Effector CD4-positive, alpha-beta T cell (primary cell): ENCODE measurements around the gene ID1.
"Not testable (repeated sequence)": the region's sequence is repeated elsewhere in the genome, so short reads cannot be mapped to it uniquely, and the experiment has no call there.

Experiments used
- DNase-seq: peaks from one replicate; pipeline ENCODE4 v3.0.0-alpha.2; 2020

Gene ID1

DNA sequence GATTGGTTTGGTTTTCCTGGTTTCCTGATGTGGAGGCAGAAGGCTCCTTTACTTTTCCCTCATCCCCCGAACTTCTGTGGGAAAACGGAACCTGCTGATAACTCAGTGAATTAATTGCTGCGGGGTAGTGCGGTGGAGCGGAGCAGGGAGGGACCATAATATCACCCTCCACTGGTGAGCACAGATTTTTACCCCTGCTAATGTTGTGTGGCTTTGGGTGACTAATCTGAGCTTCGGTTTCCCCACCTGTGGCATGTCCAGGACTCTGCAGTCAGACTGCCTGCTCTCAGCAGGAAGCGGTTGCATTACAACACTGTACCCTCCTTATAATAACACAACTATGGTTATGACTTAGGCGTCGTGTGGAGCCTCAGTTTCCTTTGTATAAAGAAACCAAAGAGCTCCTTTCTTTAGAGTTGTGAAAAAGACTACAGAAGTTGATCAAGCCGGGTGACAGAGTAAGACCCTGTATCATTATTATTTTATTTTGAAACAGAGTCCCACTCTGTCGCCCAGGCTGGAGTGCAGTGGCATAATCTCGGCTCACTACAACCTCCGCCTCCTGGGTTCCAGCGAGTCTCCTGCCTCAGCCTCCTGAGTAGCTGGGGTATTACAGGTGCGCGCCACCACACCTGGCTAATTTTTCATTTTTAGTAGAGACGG lies 2.2 kb upstream of the ID1 start:
- DNase-seq = no peak

DNA sequence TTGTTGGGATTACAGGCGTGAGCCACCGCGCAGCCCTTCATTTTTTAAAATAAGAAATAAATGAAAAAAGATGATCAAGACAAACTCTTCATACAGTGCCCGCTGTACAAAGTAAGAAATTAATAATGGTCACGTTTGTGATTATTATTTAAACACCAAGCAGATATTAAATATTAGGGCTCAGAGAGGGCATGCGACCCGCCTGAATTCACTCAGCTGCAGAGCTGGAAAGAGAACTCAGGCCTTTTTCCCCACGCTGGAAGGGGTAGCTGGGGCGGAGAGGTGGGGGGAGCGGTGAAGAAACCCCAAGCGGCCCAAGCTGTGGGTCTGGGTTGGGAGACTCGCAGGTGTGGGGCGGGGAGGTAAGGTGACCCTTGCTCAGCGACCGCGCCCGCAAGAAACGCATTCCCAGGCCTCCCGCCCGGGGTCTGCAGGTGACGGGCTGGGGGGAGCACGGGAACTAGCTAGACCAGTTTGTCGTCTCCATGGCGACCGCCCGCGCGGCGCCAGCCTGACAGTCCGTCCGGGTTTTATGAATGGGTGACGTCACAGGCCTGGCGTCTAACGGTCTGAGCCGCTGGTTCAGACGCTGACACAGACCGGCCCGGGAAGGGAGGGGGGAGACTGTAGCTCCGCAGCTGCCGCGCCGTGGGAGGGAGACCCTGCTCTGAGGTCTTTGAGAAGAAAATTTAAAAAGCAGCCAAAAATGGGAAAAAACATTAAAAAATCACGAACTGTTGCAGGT lies 1.1 kb upstream of the ID1 start:
- DNase-seq = peak; percentile 82

DNA sequence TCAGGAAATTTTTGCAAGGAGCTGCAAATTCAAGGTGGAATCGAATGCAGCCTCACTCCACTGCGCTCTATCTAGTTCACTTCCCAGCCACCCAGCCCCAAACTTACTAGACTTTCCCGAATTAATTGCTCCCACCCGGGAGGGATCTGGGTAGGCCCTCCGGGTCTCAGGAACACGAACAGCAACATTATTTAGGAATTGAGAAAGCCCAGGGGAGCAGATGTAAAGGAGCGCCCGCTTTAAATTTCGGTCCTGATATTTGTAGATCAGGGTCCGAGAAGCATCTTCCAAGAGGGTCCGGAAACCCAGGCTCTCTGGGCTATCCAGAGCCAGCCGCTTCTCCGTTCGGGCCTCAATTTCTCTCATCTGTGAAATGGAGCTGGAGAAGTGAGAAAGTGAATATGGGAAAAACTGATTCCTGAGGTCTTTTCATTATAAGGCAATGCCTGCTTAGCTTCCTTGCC lies 490 bp upstream of the ID1 start:
- DNase-seq = no peak

DNA sequence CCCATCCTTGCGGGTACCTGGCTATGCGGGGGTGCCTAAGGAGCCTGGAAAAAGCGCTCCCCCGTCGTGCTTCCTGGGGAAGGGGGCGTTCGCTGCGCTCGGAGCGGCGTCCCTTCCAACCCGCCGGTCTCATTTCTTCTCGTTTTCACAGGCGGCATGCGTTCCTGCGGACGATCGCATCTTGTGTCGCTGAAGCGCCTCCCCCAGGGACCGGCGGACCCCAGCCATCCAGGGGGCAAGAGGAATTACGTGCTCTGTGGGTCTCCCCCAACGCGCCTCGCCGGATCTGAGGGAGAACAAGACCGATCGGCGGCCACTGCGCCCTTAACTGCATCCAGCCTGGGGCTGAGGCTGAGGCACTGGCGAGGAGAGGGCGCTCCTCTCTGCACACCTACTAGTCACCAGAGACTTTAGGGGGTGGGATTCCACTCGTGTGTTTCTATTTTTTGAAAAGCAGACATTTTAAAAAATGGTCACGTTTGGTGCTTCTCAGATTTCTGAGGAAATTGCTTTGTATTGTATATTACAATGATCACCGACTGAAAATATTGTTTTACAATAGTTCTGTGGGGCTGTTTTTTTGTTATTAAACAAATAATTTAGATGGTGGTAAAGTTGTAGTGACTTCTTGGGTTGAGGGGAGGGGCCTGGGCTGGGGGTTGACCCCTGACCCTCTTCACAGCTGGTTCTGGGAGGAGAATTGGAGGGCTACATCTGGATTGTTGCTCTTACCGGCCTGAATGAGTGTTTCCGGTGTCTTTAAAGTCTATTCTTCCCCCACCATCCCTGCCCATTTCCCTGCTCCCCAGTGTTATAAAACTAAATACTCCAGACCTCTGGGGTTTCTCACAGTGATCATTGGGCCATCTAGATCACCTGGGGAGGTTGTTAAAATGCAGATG lies 1.1 kb downstream of the ID1 start:
- DNase-seq = no peak

DNA sequence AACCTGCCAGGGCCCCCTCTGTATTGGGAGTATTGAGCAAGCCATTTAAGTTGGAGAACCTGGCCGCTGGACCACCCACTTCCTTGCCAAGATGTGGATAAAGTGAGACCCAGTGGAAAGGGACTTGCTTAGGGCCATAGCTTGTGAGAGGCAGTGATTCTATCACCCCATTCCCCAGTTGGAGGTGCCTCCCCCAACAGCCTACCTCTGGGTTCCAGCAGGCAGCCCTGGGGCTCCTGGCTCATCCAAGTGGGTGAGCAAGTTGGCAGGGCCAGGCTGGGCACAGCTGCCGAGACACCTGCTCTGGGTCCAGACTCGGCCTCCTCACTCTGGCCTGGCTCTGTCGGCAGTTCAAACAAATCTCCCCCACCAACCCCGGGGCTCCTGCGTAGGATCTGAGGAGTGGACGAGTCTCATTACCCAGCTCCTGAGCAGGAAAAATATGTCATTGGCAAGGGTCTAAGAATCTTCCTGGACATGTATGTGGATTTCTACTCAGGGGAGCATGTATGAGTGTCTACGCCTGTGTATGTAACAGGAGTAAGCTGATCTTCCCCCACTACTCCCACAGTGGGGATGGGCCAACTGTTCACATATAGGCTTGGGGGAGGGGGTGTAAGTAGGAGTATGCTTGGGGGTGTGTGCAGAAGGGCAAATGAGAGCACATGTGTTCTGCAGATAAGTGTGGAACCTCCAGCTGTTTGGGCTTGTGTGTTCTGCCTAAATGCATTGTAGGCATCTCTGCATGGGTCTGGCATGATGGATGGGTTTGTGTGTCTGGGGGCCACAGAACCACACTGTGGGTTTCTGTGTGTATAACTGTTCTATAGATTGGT lies 1.9 kb downstream of the ID1 start:
- no peak for DNase-seq

DNA sequence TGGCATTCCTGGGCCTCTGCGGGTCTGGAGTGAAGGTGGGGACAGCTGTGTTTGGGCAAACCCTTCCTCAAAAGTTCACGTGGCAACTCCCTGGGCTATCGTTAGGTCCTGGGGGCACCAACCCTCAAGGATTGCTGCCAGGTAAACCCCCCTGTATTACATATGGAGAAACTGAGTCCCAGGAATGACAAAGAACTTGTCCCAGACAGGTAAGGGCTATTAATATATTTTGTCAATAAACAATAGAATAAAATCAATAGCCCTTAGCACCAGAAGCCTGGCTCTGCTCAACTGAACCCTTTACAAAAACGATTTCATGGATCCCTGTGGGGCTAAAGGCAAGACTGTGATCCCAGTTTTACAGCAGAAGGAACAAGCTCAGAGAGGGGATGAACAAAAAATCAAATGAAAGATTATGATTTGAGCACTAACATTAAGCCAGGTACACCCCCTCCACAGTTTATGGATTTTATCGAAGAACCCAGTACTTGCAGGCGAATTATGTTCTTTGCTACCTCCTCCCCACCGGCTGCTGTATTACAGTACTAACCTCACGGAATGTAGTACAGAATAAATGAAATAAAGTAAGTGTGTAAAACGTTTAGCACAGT lies 2.7 kb downstream of the ID1 start:
- no peak for DNase-seq

DNA sequence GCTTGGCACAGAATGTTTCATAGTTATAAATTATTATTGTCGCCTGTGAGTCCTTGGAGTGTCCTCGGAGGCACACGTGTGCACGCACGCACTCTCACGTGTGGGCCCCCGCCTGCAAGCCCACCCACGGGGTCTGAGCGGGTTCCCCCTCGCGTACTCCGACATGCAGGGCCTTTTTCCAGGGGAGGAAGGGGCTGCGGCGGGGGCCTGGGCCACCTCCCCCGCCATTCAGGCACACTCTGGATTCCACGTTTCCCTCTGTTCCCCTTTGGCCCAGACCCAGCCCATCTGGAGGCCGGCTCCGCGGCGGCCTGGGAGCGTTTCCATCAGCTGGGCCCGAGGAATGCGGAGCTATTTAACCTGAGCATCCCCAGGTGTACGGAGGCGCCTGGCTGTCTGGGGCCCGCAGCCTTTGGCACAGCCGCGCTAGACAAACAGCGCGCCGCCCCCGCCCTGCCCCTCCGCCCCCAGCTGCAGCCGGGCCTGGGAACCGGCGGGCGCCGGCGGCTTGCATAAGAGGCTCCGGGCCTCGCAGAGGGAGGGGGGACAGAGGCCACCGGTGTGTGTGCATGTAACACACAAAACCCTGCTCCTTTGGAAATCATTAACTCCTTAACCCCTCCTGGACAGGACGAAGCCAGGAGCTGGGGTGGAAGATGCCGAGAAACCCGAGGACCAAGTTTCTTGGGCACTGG lies 3.3 kb downstream of the ID1 start:
- DNase-seq = no peak

DNA sequence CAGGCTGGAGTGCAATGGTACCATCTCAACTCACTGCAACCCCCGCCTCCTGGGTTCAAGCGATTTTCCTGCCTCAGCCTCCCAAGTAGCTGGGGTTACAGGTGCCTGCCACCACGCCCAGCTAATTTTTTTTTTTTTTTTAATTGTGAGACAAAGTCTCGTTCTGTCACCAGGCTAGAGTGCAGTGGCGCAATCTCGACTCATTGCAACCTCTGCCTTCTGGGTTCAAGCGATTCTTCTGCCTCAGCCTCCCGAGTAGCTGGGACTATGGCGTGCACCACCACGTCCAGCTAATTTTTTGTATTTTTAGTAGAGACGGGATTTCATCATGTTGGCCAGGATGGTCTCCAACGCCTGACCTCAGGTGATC lies 7.2 kb downstream of the ID1 start:
- DNase-seq = not testable (repeated sequence)

DNA sequence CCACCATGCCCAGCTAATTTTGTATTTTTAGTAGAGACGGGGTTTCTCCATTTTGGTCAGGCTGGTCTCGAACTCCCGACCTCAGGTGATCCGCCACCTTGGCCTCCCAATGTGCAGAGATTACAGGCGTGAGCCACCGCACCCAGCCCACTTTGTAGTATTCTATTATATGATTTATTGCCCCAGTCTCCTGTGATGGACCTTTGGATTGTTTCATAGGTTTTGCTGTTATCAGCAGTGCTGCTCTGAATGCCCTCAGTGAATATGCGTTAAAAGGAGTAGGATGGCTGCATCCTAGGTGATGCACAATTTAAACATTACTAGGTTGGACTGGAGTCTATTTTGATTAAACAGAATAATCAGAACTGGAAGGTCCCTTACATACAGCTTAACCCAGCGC lies 10.3 kb downstream of the ID1 start:
- DNase-seq = no peak

DNA sequence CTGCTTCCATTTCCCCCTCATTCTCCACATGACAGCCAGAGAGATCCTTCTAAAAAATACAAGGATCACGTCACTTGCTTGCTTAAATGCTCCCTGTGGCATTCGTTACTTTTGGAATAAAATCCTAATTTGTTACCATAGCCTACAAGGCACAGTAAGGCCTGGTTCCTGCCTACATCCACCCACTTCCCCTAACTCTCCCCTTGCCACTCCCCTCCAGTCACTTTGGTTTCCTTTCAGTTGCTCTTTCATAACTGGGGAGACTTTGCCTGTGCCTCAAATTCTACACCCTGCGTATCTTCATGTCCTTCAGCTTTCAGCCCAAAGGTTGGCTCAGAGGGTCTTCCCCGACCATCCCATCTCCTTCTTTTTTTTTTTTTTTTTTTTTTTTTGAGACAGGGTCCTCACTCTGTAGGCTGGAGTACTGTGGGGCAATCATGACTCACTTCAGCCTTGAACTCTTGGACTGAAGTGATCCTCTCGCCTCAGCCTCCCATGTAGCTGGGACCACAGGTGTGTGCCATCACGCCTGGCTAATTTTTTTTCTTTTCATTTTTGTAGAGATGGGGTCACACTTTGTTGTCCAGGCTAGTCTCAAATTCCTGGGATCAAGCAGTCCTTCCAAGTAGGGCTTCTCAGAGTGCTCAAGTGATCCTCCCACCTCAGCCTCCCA lies 12.5 kb downstream of the ID1 start:
- DNase-seq = no peak

DNA sequence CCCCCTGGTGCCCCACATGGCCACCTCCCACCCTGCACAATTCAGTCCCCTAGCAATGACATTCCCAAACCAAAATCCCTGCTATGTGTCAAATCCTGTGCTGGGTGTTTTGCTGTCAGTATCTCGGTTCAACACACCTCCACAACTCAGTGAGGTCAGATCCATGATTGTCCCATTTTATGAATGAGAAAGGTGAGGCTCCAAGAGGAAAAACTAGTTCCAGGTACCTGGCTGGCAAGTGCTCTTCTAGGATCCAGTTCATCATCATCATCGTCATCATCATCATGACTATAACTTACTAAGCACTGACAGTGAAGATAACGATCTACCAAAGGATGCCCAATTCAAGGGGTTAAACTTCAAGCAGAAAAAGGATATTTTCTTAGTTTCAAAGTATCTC lies 15.2 kb downstream of the ID1 start:
- DNase-seq = no peak

DNA sequence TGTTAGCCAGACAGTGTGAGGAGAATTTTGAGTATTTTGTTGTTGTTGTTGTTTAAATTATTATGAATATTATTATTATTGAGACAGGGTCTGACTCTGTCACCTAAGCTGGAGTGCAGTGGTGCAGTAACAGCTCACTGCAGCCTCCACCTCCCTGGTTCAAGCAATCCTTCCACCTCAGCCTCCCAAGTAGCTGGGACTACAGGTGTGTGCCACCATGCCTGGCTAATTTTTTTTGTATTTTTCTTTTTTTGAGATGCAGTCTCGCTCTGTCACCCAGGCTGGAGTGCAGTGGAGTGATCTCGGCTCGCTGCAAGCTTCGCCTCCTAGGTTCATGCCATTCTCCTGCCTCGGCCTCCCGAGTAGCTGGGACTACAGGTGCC lies 18.0 kb downstream of the ID1 start:
- not testable (repeated sequence) for DNase-seq

DNA sequence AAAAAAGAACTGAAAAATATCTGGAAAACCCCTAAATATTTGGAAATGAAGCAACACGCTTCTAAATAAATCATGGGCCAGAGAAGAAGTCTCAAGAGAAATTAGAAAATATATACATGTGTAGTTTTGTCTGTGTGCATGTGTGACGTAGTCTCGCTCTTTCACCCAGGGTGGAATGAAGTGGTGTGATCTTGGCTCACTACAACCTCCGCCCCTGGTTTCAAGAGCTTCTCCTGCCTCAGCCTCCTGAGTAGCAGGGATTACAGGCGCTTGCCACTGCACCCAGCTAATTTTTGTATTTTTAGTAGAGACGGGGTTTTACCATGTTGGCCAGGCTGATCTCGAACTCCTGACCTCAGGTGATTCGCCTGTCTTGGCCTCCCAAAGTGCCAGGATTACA lies 21.4 kb downstream of the ID1 start:
- not testable (repeated sequence) for DNase-seq

DNA sequence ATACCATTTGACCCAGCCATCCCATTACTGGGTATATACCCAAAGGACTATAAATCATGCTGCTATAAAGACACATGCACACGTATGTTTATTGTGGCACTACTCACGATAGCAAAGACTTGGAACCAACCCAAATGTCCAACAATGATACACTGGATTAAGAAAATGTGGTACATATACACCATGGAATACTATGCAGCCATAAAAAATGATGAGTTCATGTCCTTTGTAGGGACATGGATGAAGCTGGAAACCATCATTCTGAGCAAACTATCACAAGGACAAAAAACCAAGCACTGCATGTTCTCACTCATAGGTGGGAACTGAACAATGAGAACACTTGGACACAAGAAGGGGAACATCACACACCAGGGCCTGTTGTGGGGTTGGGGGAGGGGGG lies 23.0 kb downstream of the ID1 start:
- DNase-seq = not testable (repeated sequence)

DNA sequence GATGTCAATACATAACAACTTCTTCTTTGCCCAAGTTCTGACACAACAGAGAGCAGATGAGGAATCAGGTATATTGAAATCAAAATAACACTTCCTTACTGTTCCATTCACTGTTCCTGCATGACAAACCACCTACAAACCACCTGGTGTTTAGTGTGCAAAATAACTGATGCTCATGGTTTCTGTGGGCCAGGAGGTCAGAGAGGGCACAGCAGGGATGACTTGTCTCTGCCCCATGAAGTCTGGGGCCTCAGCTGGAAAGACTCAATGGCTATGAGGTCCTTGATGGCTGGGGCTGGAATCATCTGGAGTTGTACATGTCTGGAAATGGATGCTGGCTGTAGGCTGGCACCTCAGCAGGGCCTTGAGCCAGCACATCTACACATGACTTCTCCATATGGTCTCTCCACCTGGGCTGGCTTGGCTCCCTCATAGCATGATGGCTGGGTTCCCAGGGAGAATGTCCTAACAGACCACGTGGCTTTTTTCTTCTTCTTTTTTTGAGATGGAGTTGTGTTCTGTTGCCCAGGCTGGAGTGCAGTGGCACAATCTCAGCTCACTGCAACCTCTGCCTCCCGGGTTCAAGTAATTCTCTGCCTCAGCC lies 25.2 kb downstream of the ID1 start:
- no peak for DNase-seq

DNA sequence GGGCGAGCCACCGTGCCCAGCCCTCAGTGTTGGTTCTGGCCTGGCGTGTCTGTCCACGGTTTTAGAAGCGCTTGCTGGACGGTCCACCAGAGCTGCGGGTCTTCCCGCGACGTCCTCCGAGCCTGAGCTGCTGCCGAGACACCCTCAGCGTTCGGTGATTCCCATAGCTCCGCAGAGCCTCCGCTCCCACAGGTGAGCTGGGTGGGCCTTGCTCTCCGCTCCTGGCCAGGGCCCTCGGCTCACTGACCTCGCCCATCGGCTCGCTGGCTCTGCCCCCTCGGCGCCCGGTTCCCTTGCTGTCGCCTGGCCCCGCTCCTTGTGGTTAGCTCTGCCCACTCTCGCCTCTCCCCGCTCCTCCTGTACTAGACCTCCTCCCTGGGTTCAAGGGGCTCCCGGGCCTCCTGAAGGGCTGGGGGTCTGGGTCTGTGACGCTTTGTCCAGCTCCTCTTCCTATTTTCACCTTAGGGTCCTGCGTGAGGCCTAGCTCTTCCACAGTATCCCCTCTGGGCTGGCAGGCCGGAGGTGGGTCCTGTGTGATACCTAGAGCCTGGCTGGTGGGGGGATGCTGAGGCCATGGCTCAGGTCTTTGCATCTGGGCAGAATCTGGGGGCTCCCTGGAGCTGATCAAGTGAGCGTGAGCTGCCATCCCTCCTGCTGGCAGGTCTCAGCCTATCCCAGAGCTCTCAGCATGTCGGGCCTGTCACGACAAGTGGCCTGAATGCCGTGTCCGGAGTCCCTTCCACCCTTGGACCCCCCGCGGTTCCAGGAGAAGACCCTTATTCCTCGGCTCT lies 27.7 kb downstream of the ID1 start:
- no peak for DNase-seq

DNA sequence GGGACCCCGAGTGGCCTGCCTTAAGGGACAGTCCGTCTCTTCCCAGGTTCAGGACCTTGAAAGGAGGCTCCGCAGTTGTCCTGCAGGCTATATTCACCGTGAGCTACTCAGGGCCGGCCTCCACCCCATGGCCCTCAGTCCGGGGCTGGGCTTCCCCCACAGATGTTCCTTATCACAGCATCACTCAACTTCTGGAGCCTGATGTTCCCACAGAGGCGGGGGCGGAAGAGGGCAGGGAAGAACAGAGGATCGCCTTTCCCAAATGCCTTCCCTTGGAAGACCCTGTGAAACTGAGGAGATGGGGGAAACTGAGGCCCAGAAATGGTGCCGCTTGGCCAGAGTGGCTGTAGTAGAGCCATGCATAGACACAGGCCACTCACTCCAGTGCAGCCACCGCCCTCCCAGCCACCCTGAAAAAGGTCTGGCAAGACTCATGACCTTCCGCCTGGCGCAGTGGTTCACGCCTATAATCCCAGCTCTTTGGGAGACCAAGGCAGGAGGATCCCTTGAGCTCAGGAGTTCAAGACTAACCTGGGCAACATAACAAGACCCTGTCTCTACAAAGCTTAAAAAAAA lies 28.3 kb downstream of the ID1 start:
- no peak for DNase-seq

DNA sequence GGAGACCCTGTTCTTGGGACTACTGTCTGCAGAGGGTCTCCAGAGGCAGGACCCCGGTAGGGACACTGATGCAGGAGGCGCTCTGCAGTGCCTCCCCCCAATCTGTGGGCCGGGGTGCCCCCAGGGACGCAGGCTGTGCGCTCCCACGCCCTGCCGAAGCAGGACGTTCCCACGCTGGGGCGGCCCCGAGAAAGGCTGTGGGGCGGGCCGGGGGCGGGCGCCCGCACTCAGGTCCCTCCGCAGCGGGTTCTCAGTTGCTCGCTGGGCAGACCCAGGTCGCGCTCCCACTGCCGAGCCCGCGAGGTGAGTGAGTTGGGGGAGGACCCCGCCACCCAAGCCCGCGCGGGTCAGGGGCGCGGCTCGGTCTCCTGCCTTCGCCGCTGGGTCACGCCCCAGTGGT lies 32.6 kb downstream of the ID1 start, which contains the start of gene COX4I2:
TSS of gene COX4I2 (plus strand) at position 253 of the 400 bp plus-strand sequence. CDS start 1,106 bp downstream, outside the sequence.
- no peak for DNase-seq

DNA sequence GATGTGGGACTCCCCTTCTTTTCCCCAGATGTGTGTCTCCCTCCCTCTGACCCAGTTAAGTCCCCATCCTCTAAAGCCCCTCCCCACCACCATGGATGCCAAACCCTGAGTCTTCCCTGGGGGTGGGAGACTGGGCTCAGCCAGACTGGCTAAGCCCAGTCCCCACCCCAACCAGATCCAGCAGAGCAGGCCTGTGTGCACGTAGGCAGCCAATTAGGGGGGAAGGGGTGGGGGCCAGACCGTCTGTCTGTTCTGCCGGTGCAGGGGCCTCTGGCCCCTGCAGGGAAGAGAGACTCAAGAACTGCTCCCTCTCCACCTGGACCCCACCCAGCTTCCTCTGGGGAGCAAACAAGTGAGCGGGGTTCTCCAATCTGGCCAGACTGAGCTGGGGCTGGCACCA lies 33.2 kb downstream of the ID1 start:
- DNase-seq = no peak
